GM19455 (cell line): Measurements from ENCODE around the gene C14orf119.

Source experiments
- ATAC-seq: cut with Tn5 transposase; IDR thresholded peaks from one replicate; pipeline ENCODE4 v1.9.1; 2021; ENCODE audit not compliant: unreplicated experiment

The C14orf119 gene

GRCh38 chr14:23124337-23124954 is 29.1 kb downstream of the C14orf119 start:
- ATAC-seq, result no peak

GRCh38 chr14:23125011-23125410 is 29.7 kb downstream of the C14orf119 start:
- no peak for ATAC-seq

- no peak for ATAC-seq
Observed at GRCh38 chr14:23125933-23126524, 30.7 kb downstream of the C14orf119 start.

GRCh38 chr14:23126548-23127278 is 31.4 kb downstream of the C14orf119 start:
- ATAC-seq, result no peak

- no peak for ATAC-seq
Observed at GRCh38 chr14:23127861-23128260, 32.6 kb downstream of the C14orf119 start.

GRCh38 chr14:23128969-23129758 is 33.9 kb downstream of the C14orf119 start:
- no peak for ATAC-seq

- ATAC-seq, result no peak
Observed at GRCh38 chr14:23129759-23130316, 34.5 kb downstream of the C14orf119 start.

GRCh38 chr14:23130871-23131270 is 35.6 kb downstream of the C14orf119 start:
- ATAC-seq, result no peak

- no peak for ATAC-seq
Observed at GRCh38 chr14:23131482-23131881, 36.2 kb downstream of the C14orf119 start.

GRCh38 chr14:23132970-23133369 is 37.7 kb downstream of the C14orf119 start:
- ATAC-seq, result no peak

GRCh38 chr14:23136566-23137133 is 41.3 kb downstream of the C14orf119 start:
- ATAC-seq, result no peak

GRCh38 chr14:23137192-23137812 is 42.0 kb downstream of the C14orf119 start:
- no peak for ATAC-seq

GRCh38 chr14:23137813-23138535 is 42.7 kb downstream of the C14orf119 start:
- ATAC-seq, result no peak

GRCh38 chr14:23139874-23140273 is 44.6 kb downstream of the C14orf119 start:
- ATAC-seq, result no peak

GRCh38 chr14:23140371-23140770 is 45.1 kb downstream of the C14orf119 start:
- no peak for ATAC-seq

- no peak for ATAC-seq
Observed at GRCh38 chr14:23141706-23142444, 46.6 kb downstream of the C14orf119 start.

- ATAC-seq, result no peak
Observed at GRCh38 chr14:23142826-23143225, 47.5 kb downstream of the C14orf119 start.

- ATAC-seq, result no peak
Observed at GRCh38 chr14:23143911-23144310, 48.6 kb downstream of the C14orf119 start.

GRCh38 chr14:23145794-23146350 is 50.6 kb downstream of the C14orf119 start:
- ATAC-seq, result no peak
